DMS79 (cell line): Measurements from ENCODE around the gene TCHHL1.

Source experiments
- DNase-seq: peaks from one replicate; lab custom pipeline; 2025; lab: John Stamatoyannopoulos, UW

TCHHL1 gene

GRCh38 chr1:152089014-152089674 is at the start of gene TCHHL1:
Gene TCHHL1 (minus strand): TSS chr1:152089064. CDS start chr1:152088143, 921 bp downstream.
- no peak for DNase-seq

- DNase-seq: no peak
Observed at GRCh38 chr1:152137215-152137614, 48.4 kb upstream of the TCHHL1 start.

- DNase-seq: no peak
Observed at GRCh38 chr1:152130186-152130585, 41.3 kb upstream of the TCHHL1 start.

- no peak for DNase-seq
Observed at GRCh38 chr1:152127673-152128072, 38.8 kb upstream of the TCHHL1 start.

GRCh38 chr1:152125834-152126443 is 37.1 kb upstream of the TCHHL1 start:
- DNase-seq: no peak

GRCh38 chr1:152118915-152119314 is 30.1 kb upstream of the TCHHL1 start:
- no peak for DNase-seq

GRCh38 chr1:152115344-152115743 is 26.5 kb upstream of the TCHHL1 start, which contains the start of gene TCHH:
Gene TCHH (minus strand): TSS chr1:152115444. CDS start chr1:152114080, 1,364 bp downstream.
- DNase-seq: no peak

GRCh38 chr1:152112885-152113432 is 24.1 kb upstream of the TCHHL1 start:
- DNase-seq: no peak

- no peak for DNase-seq
Observed at GRCh38 chr1:152112101-152112884, 23.4 kb upstream of the TCHHL1 start.

GRCh38 chr1:152111515-152111968 is 22.7 kb upstream of the TCHHL1 start:
- DNase-seq: peak; percentile 40

- DNase-seq: peak; percentile 40
Observed at GRCh38 chr1:152110860-152111514, 22.1 kb upstream of the TCHHL1 start.

GRCh38 chr1:152110365-152110859 is 21.5 kb upstream of the TCHHL1 start:
- DNase-seq: no peak

- no peak for DNase-seq
Observed at GRCh38 chr1:152109998-152110294, 21.1 kb upstream of the TCHHL1 start.

GRCh38 chr1:152109231-152109997 is 20.6 kb upstream of the TCHHL1 start:
- DNase-seq: no peak

- no peak for DNase-seq
Observed at GRCh38 chr1:152108882-152109222, 20.0 kb upstream of the TCHHL1 start.

GRCh38 chr1:152107984-152108881 is 19.4 kb upstream of the TCHHL1 start:
- no peak for DNase-seq

- DNase-seq: no peak
Observed at GRCh38 chr1:152107031-152107983, 18.4 kb upstream of the TCHHL1 start.

- no peak for DNase-seq
Observed at GRCh38 chr1:152104854-152105253, 16.0 kb upstream of the TCHHL1 start.

- no peak for DNase-seq
Observed at GRCh38 chr1:152096931-152097330, 8.1 kb upstream of the TCHHL1 start.
